ENCODE results near the gene KCNK3. TPM values are rescaled to one million over a fixed set of nuclear protein-coding genes. Genes with fewer than 3 reads are reported as not detected.

The KCNK3 gene
- total and polyA plus RNA-seq, 2 of the 13 experiments (the other 11 are each of a cell fraction or from before 2014, with no cell fraction given): not detected

DNA sequence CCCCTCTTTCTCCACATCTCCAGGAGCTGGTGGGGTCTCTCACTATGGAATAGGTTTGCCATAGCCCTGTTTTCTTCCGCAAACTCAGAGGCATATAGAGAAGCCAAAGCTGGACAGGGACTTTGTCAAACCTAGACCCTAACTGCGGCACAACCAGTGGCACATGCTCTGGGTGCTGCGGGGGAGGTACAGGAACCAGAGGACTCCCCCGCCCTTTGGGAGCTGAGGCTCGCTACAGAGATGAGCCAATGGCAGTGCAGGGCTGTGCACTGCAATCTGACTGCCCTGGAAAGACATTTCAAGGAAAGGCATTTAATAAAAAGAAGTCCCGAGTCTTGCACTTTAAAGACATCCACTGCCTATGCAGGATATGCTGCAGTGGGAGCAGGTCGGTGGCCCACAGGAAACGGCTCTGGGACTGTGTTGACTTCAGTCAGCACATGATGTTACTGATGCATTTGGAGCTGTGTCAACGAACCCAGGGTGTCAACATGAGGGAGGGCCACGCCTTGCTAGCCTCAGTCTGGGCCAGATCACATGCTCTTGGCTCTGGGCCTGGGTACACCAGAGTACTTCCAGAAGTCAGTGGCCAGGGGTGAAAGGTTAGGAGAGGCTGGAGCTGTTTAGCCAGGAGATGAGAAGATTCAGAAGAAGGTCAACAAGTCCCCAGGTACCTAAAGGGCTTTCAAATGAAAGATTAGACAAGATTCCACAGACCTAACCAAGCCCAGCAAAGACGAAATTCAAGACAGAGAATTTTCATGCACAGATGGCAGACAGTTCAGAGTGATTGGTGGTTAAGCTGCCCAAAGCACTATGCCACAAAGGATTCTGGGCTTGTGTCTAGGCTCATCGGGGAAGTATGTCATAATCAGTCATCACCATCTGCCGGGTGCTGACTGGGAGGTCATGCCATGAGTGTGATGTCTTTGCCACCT lies 79.8 kb downstream of the KCNK3 start (continued):
- no peak for TF ChIP-seq HMGXB4 (CRISPR knock-in tag; IDR thresholded peaks at IDR 0.05; ENCODE audit: borderline replicate concordance in 1 of 2, low read depth in 1 of 2)
- TF ChIP-seq ZNF501 (CRISPR knock-in tag; IDR thresholded peaks at IDR 0.05): no peak
- peak; percentile 67 for TF ChIP-seq MEF2D (CRISPR knock-in tag; IDR thresholded peaks at IDR 0.05)
- TF ChIP-seq TRIM22 (IDR thresholded peaks at IDR 0.05): no peak
- TF ChIP-seq NR3C1 (CRISPR knock-in tag; IDR thresholded peaks at IDR 0.05): no peak
- TF ChIP-seq ZNF280B (CRISPR knock-in tag; IDR thresholded peaks at IDR 0.05; ENCODE audit: borderline replicate concordance): no peak; the same call in 1 of the 2 replicates
- TF ChIP-seq CAMTA2 (CRISPR knock-in tag; IDR thresholded peaks at IDR 0.05; ENCODE audit: borderline replicate concordance): no peak
- TF ChIP-seq SNAPC2 (CRISPR knock-in tag; IDR thresholded peaks at IDR 0.05): no peak
- TF ChIP-seq, protein P1, sequence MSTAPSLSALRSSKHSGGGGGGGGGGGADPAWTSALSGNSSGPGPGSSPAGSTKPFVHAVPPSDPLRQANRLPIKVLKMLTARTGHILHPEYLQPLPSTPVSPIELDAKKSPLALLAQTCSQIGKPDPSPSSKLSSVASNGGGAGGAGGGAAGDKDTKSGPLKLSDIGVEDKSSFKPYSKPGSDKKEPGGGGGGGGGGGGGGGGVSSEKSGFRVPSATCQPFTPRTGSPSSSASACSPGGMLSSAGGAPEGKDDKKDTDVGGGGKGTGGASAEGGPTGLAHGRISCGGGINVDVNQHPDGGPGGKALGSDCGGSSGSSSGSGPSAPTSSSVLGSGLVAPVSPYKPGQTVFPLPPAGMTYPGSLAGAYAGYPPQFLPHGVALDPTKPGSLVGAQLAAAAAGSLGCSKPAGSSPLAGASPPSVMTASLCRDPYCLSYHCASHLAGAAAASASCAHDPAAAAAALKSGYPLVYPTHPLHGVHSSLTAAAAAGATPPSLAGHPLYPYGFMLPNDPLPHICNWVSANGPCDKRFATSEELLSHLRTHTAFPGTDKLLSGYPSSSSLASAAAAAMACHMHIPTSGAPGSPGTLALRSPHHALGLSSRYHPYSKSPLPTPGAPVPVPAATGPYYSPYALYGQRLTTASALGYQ (CRISPR knock-in tag; IDR thresholded peaks at IDR 0.05): no peak
- no peak for TF ChIP-seq ZNF326 (CRISPR knock-in tag; IDR thresholded peaks at IDR 0.05; ENCODE audit: borderline replicate concordance)
- peak; percentile 24; the same call in 1 of the 2 replicates for TF ChIP-seq ISL2 (CRISPR knock-in tag; IDR thresholded peaks at IDR 0.05)
- TF ChIP-seq ATF2 (CRISPR knock-in tag; IDR thresholded peaks at IDR 0.05): no peak
- TF ChIP-seq, protein P2, sequence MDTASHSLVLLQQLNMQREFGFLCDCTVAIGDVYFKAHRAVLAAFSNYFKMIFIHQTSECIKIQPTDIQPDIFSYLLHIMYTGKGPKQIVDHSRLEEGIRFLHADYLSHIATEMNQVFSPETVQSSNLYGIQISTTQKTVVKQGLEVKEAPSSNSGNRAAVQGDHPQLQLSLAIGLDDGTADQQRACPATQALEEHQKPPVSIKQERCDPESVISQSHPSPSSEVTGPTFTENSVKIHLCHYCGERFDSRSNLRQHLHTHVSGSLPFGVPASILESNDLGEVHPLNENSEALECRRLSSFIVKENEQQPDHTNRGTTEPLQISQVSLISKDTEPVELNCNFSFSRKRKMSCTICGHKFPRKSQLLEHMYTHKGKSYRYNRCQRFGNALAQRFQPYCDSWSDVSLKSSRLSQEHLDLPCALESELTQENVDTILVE (CRISPR knock-in tag; IDR thresholded peaks at IDR 0.05): peak; percentile 55; the same call in 1 of the 2 replicates
- TF ChIP-seq ZNF574 (CRISPR knock-in tag; IDR thresholded peaks at IDR 0.05): peak; percentile 70
- no peak for TF ChIP-seq ZNF20 (CRISPR knock-in tag; IDR thresholded peaks at IDR 0.05)

Measured in HepG2 (cell line).